Activated T-cell treated with anti-CD3 and anti-CD28 coated beads for 4 hours (primary cell): ENCODE measurements around the gene JAG2.
"Not testable (repeated sequence)": the region's sequence is repeated elsewhere in the genome, so short reads cannot be mapped to it uniquely, and the experiment has no call there.

Experiments
- DNase-seq: peaks from one replicate; pipeline ENCODE4 v3.0.0-alpha.2; 2020

Gene JAG2

GRCh38 chr14:105136401-105137322 lies 31.9 kb downstream of the JAG2 start:
- no peak for DNase-seq

- DNase-seq = no peak
These were observed 32.7 kb downstream of the JAG2 start for GRCh38 chr14:105135700-105136395.

DNA sequence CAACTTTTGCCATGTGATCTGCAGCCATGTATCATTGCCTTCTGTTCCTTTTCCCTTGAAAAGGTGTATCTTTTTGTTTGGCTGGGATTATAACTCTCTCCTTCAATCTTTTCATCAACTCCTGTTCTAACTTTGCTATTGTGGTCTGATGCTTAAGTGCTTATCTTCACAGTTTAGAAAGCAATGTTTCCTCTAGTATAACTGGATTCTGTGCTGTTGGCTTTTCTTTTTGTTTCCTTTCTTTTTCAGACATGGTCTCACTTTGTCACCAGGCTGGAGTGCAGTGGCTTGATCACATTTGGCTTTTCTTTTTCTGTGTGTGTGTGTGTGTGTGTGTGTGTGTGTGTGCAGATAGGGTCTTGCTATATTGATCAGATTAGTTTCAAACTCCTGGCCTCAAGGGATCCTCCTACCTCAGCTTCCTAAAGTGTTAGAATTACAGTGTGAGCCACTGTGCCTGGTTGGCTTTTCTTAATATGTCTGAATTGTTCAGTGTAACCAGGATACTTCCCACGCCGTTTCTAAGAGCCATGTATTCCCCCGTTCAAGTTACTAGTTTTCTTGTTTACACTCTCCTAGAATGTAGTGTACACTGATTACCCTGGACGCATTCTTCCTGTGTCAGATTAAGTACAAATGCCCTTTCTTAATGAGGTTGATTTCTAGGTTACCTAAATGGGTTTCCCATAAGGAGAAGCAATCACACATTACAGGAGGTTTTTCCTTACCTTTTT lies 35.5 kb downstream of the JAG2 start:
- DNase-seq = no peak

DNA sequence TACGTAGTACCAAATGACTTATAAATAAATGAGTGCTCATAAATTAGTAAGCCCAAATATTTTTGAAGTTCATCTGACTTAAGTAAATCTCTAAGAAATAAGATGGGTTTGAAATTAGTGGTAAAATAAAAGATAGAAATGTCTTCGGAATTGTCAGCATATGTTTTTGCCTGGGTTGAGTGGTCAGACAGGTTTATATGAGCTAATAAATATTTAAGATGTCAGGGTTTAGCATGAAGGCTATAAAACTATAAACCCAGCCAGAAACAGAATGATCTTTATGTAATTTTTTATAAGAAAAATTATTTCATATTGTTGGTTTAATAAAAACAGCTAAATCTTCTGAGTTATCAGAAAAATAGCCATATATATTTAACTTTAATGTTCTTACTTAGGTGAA lies 37.3 kb downstream of the JAG2 start:
- no peak for DNase-seq

- no peak for DNase-seq
These were observed 40.5 kb downstream of the JAG2 start for GRCh38 chr14:105128059-105128458.

DNA sequence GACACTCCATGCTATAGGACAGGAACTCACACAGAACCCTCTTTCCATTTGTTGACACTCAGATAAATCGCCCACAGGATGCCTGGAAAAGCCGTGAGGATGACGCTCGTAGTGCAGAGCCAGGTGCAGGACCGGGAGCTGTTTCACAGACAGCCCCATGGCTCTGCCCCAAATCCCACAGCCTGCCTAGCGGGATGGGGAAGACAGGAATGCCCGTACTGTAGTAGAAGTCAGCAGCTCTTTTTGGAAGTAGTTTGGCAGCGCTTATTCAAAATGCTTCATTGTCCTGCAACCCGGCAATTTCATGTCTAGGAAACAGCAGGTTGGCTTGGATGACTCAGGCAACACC lies 41.6 kb downstream of the JAG2 start:
- no peak for DNase-seq

DNA sequence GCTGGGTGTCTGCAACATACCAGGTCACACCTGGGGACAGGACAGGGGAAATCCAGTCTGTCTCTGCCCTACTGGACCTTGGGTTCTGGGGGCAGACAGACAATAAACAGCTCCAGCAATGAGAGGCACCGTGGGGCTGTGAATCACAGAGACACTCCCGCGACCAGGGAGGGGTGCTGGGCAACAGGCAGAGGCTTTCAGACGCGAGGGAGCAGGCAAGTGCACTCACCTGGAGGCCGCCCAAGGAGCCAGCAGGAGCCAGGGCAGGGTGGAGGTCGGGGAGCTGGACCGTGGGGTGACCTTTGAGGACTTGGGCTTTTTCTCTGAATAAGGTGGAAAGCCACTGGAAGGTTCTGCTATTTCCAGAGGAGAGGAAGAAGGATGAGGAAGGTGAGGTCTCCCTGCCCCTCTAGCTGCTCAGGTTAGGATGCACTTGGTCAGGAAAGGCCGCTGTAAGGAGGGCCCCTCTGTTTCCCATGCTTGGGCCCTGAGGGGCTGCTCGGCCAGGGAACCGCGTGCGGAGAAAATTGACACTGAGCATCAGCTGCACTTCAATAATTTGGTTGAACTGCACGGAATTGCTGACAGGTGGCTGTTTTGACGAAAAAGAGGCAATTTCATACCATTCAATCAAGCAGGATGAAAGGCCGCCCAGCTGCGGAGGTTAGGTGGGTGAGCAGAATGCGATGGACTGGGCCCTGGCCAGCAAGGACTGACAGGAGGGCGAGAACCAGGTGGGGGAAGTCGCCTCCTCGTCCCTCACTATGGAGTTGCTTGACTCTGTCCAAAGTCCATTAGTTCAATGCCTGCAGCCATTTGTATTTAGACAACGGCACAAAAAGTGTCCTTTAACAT lies 42.2 kb downstream of the JAG2 start:
- DNase-seq = no peak

DNA sequence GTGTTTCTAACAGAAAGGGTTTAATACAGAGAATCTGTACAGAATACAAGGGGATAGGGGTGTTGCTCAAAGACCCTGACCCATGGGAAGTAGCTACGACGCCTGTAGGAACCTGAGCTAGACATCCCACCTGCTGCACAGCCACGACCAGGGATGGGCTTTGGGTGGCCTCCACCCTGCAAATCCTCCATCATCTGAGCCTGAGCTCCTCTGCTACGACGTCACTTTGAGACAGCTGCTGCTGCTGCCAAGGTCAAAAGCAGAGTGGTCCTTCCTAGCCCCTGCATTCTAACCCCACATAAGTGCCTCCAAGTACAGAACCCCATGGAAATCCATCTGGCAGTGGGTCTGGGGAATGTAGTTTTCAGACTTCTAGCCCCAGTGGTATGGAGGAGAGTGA lies 43.8 kb downstream of the JAG2 start:
- no peak for DNase-seq

DNA sequence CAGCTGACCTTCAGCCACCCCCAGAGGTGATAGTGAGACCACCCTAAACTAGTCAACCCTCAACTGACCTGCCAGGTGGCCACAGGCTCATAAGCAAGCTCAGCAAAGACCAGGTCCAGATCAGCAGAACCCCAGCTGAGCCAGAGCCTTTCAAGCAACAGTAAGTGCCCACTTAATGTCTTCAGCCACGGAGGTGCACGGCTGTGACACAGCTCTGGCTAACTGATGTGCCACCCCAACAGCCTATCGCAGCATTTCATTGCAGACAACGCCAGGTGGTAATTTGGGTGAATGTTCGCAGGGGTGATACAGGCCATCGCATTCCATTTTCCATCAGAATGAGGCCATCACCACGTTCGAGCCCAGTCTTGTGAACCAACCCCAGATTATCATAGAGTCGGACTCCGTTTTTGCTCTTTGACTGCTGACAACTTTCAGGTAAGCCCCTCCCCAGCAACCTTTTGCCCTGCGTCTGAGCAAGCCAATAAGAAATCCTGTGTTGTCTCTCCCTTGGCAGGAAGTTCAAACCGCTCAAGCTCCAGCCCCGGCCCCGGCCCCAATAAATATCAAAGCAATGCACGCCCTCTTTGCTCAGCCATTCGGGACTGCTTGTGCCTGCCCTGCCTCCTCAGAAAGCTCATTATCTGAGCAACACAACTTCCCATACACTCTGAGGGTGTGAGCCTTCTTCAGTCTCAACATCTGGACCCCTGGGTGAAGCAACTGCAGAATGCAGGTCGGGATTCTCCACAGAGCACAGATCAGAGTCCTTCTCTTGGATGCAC lies 44.4 kb downstream of the JAG2 start:
- no peak for DNase-seq

- DNase-seq = no peak
These were observed 45.4 kb downstream of the JAG2 start for GRCh38 chr14:105123064-105123665.

- DNase-seq = no peak
These were observed 48.5 kb downstream of the JAG2 start for GRCh38 chr14:105120056-105120455.

DNA sequence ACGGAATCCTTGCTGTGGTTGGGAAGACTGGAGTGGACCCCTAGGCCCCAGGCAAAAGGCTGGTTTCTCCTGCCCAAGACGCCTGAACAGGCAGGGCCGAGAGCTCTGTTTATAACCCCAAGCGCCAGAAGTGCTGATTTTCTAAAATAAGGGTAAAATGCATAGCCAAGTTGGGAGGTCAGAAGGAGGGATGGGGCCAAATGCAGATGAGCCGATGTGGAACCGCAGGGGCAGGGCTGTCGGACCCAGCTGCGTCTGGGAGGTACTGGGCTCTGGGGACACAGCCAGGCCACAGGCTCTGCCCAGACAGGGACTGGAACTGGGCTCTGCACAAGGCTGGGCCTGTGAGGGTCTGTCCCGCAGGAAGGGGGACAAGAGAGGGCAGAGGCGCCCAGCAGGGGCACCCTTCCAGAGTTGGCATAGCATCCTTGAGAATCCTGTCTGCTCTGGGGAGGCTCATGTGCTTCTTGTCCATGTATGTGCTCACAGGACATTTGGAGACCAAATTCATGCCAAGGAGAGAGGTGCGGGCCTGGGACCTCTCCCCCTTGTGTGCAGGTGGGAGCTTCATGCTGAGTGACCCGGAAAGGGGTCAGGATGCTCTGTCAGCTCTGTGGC lies 49.1 kb downstream of the JAG2 start:
- DNase-seq = no peak

- DNase-seq = no peak
These were observed 49.7 kb downstream of the JAG2 start for GRCh38 chr14:105118646-105119407.

DNA sequence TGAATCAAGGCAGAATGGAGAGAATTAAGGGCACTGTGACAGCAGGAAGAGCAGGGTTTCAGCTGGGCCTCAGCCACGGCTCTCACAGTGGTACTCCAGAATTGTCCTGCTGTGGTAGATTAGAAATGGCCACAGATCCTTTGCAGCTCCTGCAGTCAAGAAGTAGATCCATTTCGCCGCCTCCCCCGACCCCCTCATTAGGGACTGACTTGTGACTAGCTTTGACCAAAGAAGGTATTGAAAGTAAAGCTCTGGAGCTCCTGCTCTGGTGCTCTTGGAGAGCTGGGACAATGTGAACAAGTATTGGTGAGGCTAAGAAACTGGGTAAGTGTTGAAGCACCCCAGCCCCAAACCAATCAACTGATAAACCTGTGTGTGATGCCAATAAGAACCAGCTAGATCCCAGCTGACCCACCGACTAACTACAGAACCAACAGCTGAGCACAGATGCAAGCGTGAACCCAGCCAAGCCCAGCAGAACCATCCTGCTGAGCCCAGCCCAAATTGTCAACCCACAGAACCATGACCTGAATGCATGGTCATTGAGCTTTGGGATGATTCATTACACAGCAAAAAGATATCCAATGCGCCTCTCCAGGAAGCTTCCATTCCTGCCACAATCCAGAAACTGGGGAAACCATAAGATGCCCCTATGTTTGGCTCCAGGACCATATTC lies 50.7 kb downstream of the JAG2 start:
- no peak for DNase-seq

DNA sequence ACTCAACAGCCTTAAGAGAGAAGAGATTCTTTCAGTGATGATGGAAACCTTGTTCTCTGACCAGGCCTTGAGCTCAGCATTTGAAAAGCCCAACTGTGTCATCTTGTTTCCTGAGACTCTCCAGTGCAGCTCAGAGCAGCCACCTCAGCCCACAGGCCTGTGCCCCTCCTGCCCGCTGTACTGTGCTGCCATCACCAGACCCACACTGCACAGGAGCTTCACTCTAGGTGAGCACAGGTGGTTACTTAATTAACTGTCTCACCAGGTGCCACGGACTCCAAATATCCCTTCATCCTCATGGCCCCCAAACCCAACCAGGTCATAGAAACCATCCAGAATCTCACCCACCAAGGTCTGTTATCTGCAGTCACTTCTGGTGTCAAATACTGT lies 51.3 kb downstream of the JAG2 start:
- no peak for DNase-seq

DNA sequence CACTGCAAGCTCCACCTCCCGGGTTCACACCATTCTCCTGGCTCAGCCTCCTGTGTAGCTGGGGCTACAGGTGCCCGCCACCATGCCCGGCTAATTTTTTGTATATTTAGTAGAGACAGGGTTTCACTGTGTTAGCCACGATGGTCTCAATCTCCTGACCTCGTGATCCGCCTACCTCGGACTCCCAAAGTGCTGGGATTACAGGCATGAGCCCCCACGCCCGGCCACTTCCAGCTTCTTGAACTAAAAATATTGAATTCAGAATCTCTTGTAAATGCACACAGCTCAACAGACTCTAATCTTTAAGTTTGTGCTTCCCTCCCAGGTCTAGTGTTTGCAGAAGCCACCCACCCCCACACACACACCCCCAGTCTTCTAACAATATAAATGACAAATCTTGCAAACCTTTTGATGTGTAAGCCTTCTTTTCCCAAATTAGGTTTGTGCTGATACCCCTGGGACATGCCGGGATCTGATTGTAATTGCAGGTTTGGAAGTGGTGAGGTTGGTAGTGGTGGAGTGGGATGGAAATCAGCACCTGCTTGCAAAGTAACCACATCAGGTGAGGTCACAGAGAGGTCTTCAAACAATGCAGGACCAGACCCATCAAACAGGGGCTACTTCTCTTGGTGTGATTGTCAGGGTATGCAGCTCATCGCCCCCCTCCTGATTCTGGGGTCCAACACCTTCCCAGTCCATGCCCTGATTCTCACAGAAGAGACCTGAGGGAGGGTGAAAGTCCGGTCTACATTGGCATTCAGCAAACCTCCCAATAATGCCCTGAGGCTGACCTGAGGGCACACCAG lies 51.9 kb downstream of the JAG2 start:
- no peak for DNase-seq

DNA sequence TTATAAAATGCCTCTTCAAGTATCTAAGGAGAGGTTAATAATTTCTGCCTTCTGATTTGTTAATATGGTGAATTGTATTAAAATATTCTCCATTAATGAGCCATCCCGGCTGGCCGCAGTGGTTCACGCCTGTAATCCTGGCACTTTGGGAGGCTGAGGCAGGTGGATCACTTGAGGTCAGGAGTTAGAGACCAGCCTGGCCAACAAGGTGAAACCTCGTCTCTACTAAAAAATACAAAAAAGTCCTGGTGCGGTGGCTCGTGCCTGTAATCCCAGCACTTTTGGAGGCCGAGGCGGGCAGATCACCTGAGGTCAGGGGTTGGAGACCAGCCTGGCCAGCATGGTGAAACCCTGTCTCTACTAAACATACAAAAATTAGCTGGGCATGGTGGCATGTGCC lies 59.3 kb downstream of the JAG2 start:
- DNase-seq = not testable (repeated sequence)

DNA sequence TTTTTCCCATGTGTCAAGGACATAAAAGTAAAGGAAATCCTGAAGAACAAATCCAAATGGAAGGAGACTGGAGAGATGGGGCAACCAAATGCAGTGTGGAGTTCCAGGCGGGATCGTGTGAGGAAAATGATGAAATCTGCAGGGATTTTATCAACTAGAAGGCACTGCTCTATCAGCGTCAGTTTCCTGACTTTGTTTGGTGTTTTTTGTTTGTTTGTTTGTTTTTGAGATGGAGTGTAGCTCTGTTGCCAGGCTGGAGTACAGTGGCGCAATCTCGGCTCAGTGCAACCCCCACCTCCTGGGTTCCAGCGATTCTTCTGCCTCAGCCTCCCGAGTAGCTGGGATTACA lies 60.1 kb downstream of the JAG2 start:
- DNase-seq = no peak
